Esophagus squamous epithelium (tissue), 5 donors: ENCODE data around the gene UBASH3A. TPM values are rescaled to one million over a fixed set of nuclear protein-coding genes. Genes with fewer than 3 reads are reported as not detected.

Experiments
- DNase-seq: peaks from one replicate; lab custom pipeline; 2025; lab: John Stamatoyannopoulos, UW
- H3K27ac ChIP-seq, 4 donors: fragments of 200-600 bp; sonication (generic); one replicate each; pipeline ENCODE4 v1.5.1; 2016 to 2019; ENCODE audit warnings: mild to moderate bottlenecking in 1 of 4
- H3K27me3 ChIP-seq, 4 donors: fragments of 200-600 bp; sonication (generic); 1 replicate in 3 of 4; 2 replicates in 1 of 4; pipeline versions ENCODE4 v1.5.1 to v1.6.0; 2017 to 2021; ENCODE audit warnings: antibody characterized with exemption in 1 of 4
- H3K36me3 ChIP-seq, 3 donors: fragments of 200-600 bp; sonication (generic); one replicate each; pipeline ENCODE4 v1.5.1; 2016 to 2019
- H3K4me1 ChIP-seq, 3 donors: fragments of 200-600 bp; sonication (generic); one replicate each; pipeline ENCODE4 v1.5.1; 2017 to 2019
- H3K4me3 ChIP-seq, 4 donors: fragments of 200-600 bp; sonication (generic); 1 replicate in 3 of 4; 2 replicates in 1 of 4; pipeline ENCODE4 v1.5.1; 2016 to 2019; ENCODE audit warnings: mild to moderate bottlenecking in 2 of 4, moderate library complexity in 1 of 4
- H3K9me3 ChIP-seq, 3 donors: fragments of 200-600 bp; sonication (generic); one replicate each; pipeline ENCODE4 v1.5.1; 2016 to 2019
- POLR2A ChIP-seq, 4 donors: fragments of 450-650 bp; IDR thresholded peaks; one replicate each; pipeline ENCODE4 v1.6.1; 2017; ENCODE audit warnings: antibody characterized with exemption in 4 of 4, mild to moderate bottlenecking in 4 of 4, moderate library complexity in 3 of 4
- WGBS, 2 donors: methylation state at CpG; one replicate each; pipeline ENCODE4 v1.1.5; 2018; 5-methylcytosine and 5-hydroxymethylcytosine counted together
- intact Hi-C: fragments of 100-400 bp; cut with DNase I; formaldehyde crosslinking; loops from one replicate; pipeline ENCODE4 v1.15.0; 2022
- total RNA-seq, 4 donors: library from RNA; depleted of rRNA; stranded (reverse); fragments of >200 nt; gene quantifications; one replicate each; pipeline ENCODE4 v1.1.0, GENCODE V29; 2016
- TF ChIP-seq, protein P1 (sequence below), 6 experiments: fragments of 450-650 bp in 4 of 6; fragments of 200-600 bp in 2 of 6; sonication (generic) in 2 of 6; IDR thresholded peaks; one replicate each; pipeline ENCODE4 v1.5.1; 2016 to 2019; ENCODE audit warnings: antibody characterized with exemption in 6 of 6, mild to moderate bottlenecking in 4 of 6, moderate library complexity in 4 of 6
- donor health status: DM: yes; HTN: yes; CAD: no.

Gene UBASH3A
- total RNA-seq, 4 donors from 2014 or later, result 0.57 to 1.9 (median 0.73) TPM

DNA sequence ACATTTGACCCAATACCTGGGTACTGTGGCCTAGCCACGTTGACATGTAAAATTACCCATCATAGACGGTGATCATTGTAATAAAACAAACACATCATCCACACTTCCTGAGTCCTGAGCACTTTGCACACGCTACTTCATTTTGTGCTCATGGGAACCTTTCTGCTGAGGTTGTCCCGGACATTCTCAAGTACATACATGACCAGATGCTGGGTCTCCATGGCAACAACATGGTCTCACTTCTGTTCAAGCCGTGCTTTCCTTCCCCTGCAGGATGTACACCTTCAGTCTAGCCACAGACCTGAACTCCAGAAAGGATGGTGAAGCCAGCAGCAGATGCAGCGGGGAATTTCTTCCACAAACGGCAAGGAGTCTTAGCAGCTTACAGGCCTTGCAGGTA is 22.7 kb downstream of the UBASH3A start:
- 70 to 76% methylated on average over 6 to 7 of the region's 7 CpGs for WGBS, 2 donors
- Histone ChIP-seq H3K4me1 (no peaks in the 10 kb centered on the region), H3K27me3 (peaks cover 0 to 95% (median 0%) of the 10 kb centered on the region in 4 donors), H3K9me3 (no peaks in the 10 kb centered on the region), H3K27ac (no peak overlapping the region), H3K4me3 (no peak overlapping the region), H3K36me3 (no peaks in the 10 kb centered on the region)
- TF ChIP-seq, protein P1, sequence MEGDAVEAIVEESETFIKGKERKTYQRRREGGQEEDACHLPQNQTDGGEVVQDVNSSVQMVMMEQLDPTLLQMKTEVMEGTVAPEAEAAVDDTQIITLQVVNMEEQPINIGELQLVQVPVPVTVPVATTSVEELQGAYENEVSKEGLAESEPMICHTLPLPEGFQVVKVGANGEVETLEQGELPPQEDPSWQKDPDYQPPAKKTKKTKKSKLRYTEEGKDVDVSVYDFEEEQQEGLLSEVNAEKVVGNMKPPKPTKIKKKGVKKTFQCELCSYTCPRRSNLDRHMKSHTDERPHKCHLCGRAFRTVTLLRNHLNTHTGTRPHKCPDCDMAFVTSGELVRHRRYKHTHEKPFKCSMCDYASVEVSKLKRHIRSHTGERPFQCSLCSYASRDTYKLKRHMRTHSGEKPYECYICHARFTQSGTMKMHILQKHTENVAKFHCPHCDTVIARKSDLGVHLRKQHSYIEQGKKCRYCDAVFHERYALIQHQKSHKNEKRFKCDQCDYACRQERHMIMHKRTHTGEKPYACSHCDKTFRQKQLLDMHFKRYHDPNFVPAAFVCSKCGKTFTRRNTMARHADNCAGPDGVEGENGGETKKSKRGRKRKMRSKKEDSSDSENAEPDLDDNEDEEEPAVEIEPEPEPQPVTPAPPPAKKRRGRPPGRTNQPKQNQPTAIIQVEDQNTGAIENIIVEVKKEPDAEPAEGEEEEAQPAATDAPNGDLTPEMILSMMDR (IDR thresholded peaks at IDR 0.05), result no peak
- TF ChIP-seq POLR2A (IDR thresholded peaks at IDR 0.05), result no peak
- intact Hi-C loops, result no loop called here
- DNase-seq, result no peak

DNA sequence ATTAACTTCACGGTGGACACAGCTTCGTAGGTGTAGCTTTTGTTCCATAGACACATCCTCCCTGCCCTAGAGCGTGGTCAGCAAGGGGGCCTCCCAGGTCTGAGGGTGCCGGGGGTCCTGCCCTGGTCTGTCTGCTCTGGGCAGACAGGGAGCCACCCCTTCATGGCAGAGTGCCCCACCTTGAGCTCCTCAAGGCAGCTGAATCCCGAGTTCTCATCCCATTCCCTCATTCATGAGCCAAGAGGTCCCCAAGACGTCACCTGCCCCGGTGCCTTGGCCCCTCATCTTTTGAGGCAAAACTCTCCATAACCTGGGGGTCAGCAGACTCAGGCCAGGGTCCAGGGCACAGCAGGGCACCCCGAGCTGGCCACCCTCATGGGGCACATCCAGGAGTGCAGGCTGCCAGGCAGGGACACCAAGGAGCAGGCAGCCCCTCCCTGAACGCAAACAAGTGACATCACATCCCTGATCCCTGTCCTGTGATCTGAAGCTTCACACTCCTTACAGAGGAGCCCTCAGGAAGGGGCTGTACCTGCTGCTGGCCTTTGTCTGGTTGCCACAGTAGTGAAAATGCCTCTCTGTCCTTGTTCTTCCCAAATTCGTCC is 23.3 kb downstream of the UBASH3A start:
- Histone ChIP-seq H3K4me1 (no peaks in the 10 kb centered on the region), H3K27me3 (peaks cover 0 to 94% (median 0%) of the 10 kb centered on the region in 4 donors), H3K9me3 (no peaks in the 10 kb centered on the region), H3K4me3 (no peak overlapping the region), H3K36me3 (no peaks in the 10 kb centered on the region), H3K27ac (no peak overlapping the region)
- intact Hi-C loops, result no loop called here
- TF ChIP-seq, protein P1 (IDR thresholded peaks at IDR 0.05), result no peak
- TF ChIP-seq POLR2A (IDR thresholded peaks at IDR 0.05), result no peak
- WGBS, 2 donors, result 73% methylated on average over 3 to 5 of the region's 10 CpGs
- no peak for DNase-seq

DNA sequence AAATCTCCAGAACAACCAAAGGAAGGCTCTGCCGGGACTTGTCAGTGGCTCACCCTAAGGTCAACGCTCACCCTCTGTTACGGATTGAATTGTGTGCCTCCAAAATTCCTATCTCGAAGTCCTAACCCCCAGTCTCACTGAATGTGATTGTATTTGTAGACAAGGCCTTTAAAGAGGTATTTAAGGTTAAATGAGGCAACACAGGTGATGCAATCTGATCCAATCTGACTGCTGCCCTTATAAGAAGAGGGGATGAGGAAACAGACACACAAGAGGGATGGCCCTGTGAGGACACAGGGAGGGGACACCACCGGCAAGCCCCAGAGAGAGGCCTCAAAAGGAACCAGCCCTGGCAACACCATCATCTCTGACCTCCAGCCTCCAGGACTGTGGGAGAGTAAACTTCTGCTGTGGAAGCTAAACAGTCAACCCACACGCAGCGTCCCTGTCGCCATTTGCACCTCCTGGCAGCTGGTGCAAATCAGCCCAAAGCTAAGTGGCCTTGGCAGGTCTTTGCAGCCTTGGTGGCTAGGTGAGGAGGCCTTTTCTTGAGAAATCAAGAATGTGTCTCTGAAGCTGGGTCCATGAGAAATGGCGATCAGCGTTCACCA is 24.2 kb downstream of the UBASH3A start:
- Histone ChIP-seq H3K27me3 (peaks cover 0 to 92% (median 0%) of the 10 kb centered on the region in 4 donors), H3K27ac (no peak overlapping the region), H3K36me3 (no peaks in the 10 kb centered on the region), H3K4me1 (no peaks in the 10 kb centered on the region), H3K9me3 (peaks cover 0 to 8% (median 0%) of the 10 kb centered on the region in 3 donors), H3K4me3 (no peak overlapping the region)
- DNase-seq, result no peak
- no peak for TF ChIP-seq POLR2A (IDR thresholded peaks at IDR 0.05)
- TF ChIP-seq, protein P1 (IDR thresholded peaks at IDR 0.05), result no peak
- 70 to 80% methylated on average over 9 of the region's 10 CpGs for WGBS, 2 donors
- intact Hi-C loops, result no loop called here

DNA sequence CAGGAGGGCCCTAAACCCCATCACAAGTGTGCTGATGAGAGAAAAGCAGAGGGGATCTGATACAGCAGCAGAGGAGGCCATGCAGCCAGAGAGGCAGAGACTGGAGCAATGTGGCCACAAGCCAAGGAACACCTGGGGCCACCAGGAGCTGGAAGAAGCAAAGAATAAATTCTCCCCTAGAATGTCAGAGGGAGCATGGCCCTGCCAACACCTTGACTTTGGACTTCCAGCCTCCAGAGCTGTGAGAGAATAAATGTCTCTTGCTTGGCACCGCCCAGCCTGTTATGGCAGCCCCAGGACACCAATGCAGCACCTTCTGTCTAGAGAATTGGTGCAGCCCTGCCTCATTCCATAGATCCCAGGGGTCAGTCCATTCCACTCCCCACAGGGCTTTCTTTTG is 25.3 kb downstream of the UBASH3A start:
- 86 to 100% methylated on average over 1 of the region's 1 CpG for WGBS, 2 donors
- Histone ChIP-seq H3K27ac (no peak overlapping the region), H3K36me3 (no peaks in the 10 kb centered on the region), H3K4me1 (no peaks in the 10 kb centered on the region), H3K4me3 (no peak overlapping the region), H3K27me3 (peaks cover 0 to 90% (median 0%) of the 10 kb centered on the region in 4 donors), H3K9me3 (peaks cover 0 to 8% (median 0%) of the 10 kb centered on the region in 3 donors)
- intact Hi-C loops, result no loop called here
- TF ChIP-seq POLR2A (IDR thresholded peaks at IDR 0.05), result no peak
- no peak for DNase-seq

DNA sequence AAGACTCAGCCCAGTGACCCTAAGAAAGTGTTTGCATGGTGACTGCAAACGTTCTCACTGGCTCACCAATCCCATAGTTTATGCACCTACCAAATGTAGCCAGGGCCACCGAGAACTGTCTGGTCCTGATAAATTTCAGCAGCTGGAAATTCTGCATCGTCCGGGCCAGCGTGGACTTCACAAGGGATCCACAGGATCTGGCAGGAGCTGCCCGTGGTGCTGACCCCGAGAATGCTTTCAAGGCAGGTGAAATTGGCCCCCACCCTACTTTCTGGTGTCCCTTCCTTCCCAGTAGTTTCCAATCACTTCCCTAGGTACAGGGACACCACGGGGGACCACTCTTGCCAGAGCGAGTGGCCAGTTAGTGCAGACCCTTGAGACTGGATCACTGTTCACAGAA is 26.2 kb downstream of the UBASH3A start:
- 29 to 63% methylated on average over 4 to 5 of the region's 9 CpGs for WGBS, 2 donors
- Histone ChIP-seq H3K27me3 (peaks cover 0 to 90% (median 0%) of the 10 kb centered on the region in 4 donors), H3K27ac (no peak overlapping the region), H3K4me3 (no peak overlapping the region), H3K9me3 (peaks cover 0 to 8% (median 0%) of the 10 kb centered on the region in 3 donors), H3K36me3 (no peaks in the 10 kb centered on the region), H3K4me1 (no peaks in the 10 kb centered on the region)
- no peak for DNase-seq
- no peak for TF ChIP-seq POLR2A (IDR thresholded peaks at IDR 0.05)
- TF ChIP-seq, protein P1 (IDR thresholded peaks at IDR 0.05), result no peak
- intact Hi-C loops, result no loop called here
